Measurements from ENCODE around the gene MYH4. TPM values are rescaled to one million over a fixed set of nuclear protein-coding genes. Genes with fewer than 3 reads are reported as not detected.

MYH4 gene
- total and polyA plus RNA-seq, 2 of the 8 experiments (the other 6 are each of a cell fraction or from before 2014, with no cell fraction given) = not detected

DNA sequence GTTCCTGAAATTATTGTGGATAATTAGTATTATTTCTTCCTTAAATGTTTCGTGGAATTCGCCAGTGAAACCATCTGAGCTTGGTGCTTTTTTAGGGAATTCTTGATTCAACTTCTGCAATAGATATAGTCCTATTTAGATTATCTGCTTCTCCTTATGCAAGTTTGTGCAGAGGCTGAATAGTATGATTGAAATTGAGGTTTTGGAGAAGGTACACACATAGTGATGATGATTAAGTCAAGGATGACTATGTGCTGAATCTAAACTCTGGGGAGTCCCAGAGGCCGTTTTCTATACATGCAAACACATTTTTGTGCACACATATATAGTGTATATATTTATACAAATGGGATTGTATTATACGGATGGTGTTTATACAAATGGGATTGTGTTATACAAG, 5.2 kb upstream of the MYH4 start (continued):
- TF ChIP-seq SP4 (IDR thresholded peaks at IDR 0.05; ENCODE audit: low read length) (no peak), YY1 (IDR thresholded peaks at IDR 0.05; ENCODE audit: low read depth, low read length) (no peak)
